Kidney capillary endothelial cell (primary cell): ENCODE data around the gene HTRA3.
"Not testable (repeated sequence)": the region's sequence is repeated elsewhere in the genome, so short reads cannot be mapped to it uniquely, and the experiment has no call there.

Source experiments
- DNase-seq: peaks from one replicate; pipeline ENCODE4 v3.0.0-alpha.2; 2018; ENCODE audit warnings: low spot score

The HTRA3 gene

GRCh38 chr4:8344377-8344776 lies 74.8 kb downstream of the HTRA3 start:
- DNase-seq: no peak

- no peak for DNase-seq
Observed at GRCh38 chr4:8345053-8345945, 75.7 kb downstream of the HTRA3 start.

GRCh38 chr4:8345946-8346814 lies 76.6 kb downstream of the HTRA3 start:
- no peak for DNase-seq

- DNase-seq: no peak
Observed at GRCh38 chr4:8346838-8347605, 77.5 kb downstream of the HTRA3 start.

- no peak for DNase-seq
Observed at GRCh38 chr4:8347660-8348059, 78.1 kb downstream of the HTRA3 start.

- DNase-seq: no peak
Observed at GRCh38 chr4:8348071-8348470, 78.5 kb downstream of the HTRA3 start.

GRCh38 chr4:8349236-8349635 lies 79.7 kb downstream of the HTRA3 start:
- not testable (repeated sequence) for DNase-seq

GRCh38 chr4:8349664-8350236 lies 80.2 kb downstream of the HTRA3 start:
- DNase-seq: no peak

GRCh38 chr4:8350352-8350751 lies 80.8 kb downstream of the HTRA3 start:
- DNase-seq: no peak

- DNase-seq: no peak
Observed at GRCh38 chr4:8350841-8351461, 81.4 kb downstream of the HTRA3 start.

GRCh38 chr4:8351931-8352367 lies 82.4 kb downstream of the HTRA3 start:
- DNase-seq: no peak

GRCh38 chr4:8352368-8353157 lies 83.0 kb downstream of the HTRA3 start:
- DNase-seq: no peak

- DNase-seq: no peak
Observed at GRCh38 chr4:8353158-8353669, 83.7 kb downstream of the HTRA3 start.

GRCh38 chr4:8353912-8354453 lies 84.4 kb downstream of the HTRA3 start:
- no peak for DNase-seq

GRCh38 chr4:8355306-8355705 lies 85.8 kb downstream of the HTRA3 start:
- DNase-seq: no peak

GRCh38 chr4:8355864-8356565 lies 86.5 kb downstream of the HTRA3 start:
- no peak for DNase-seq
